HFFc6 (cell line): Measurements from ENCODE around the gene EIF4G3. TPM values are rescaled to one million over a fixed set of nuclear protein-coding genes. Genes with fewer than 3 reads are reported as not detected.

Experiments
- DNase-seq: peaks from one replicate; pipeline ENCODE4 v3.0.0-alpha.2; 2018
- H3K27ac Mint-ChIP-seq: 2 replicates; pipeline ENCODE4 v1.8.0; 2020; ENCODE audit warnings: mild to moderate bottlenecking, mixed read lengths
- H3K27me3 Mint-ChIP-seq: 2 replicates; pipeline ENCODE4 v1.8.0; 2021; ENCODE audit warnings: mild to moderate bottlenecking, moderate library complexity, mixed read lengths; ENCODE audit not compliant: insufficient read depth
- H3K36me3 Mint-ChIP-seq: 2 replicates; pipeline ENCODE4 v1.8.0; 2021; ENCODE audit warnings: low read depth, mixed read lengths
- H3K4me1 Mint-ChIP-seq: 2 replicates; pipeline ENCODE4 v1.8.0; 2020; ENCODE audit warnings: low read depth, mixed read lengths
- H3K4me3 Mint-ChIP-seq: 2 replicates; pipeline ENCODE4 v1.8.0; 2020; ENCODE audit warnings: mild to moderate bottlenecking, moderate library complexity, mixed read lengths
- H3K9me3 Mint-ChIP-seq: 2 replicates; pipeline ENCODE4 v1.8.0; 2020; ENCODE audit warnings: mild to moderate bottlenecking, mixed read lengths
- total RNA-seq, 6 experiments: library from RNA; stranded (reverse); fragmentation: NEBNext Ultra II Directional; extraction: Animal tissue kit (Norgen Biotek cat#: 25700); gene quantifications; 2 replicates in 1 of 6; 3 replicates in 5 of 6; pipeline ENCODE4 v1.2.3, GENCODE V29; 2021
- TF ChIP-seq, protein P1 (sequence below): fragments of 200-600 bp; sonication (generic); IDR thresholded peaks from 2 replicates; pipeline ENCODE4 v1.5.0; 2021; ENCODE audit warnings: antibody characterized with exemption, mild to moderate bottlenecking

EIF4G3 gene
- total RNA-seq, 6 experiments from 2014 or later = 79.5 to 88.6 (median 82.0) TPM

DNA sequence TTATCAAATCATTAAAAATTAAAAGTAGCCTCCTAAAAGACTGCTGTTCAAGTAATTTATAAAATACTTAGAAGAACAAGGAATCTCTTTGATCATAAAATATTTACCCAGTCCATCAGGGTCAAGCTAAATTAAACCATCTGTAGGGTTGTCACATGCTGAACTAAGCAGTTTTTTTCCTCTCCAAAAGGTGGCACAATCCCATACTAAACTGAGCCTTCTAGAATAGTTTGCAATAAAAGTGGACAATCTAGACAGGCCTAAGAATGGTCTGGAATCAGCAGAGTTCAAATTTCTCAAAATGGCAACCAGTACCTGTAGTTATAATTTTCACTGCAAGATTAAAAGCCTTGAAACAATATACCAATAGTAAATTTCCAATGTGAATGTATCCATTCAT is 194.8 kb downstream of the EIF4G3 start:
- H3K27ac Mint-ChIP-seq = peak overlapping the region; percentile 34
- no peaks in the 10 kb centered on the region for H3K9me3 Mint-ChIP-seq
- peaks cover 2% of the 10 kb centered on the region; the same call in 1 of the 2 replicates for H3K27me3 Mint-ChIP-seq
- DNase-seq = peak; percentile 16
- peak overlapping the region; percentile 6; the same call in 1 of the 2 replicates for H3K4me3 Mint-ChIP-seq
- H3K36me3 Mint-ChIP-seq = peaks cover 11% of the 10 kb centered on the region; the same call in 1 of the 2 replicates
- TF ChIP-seq, protein P1, sequence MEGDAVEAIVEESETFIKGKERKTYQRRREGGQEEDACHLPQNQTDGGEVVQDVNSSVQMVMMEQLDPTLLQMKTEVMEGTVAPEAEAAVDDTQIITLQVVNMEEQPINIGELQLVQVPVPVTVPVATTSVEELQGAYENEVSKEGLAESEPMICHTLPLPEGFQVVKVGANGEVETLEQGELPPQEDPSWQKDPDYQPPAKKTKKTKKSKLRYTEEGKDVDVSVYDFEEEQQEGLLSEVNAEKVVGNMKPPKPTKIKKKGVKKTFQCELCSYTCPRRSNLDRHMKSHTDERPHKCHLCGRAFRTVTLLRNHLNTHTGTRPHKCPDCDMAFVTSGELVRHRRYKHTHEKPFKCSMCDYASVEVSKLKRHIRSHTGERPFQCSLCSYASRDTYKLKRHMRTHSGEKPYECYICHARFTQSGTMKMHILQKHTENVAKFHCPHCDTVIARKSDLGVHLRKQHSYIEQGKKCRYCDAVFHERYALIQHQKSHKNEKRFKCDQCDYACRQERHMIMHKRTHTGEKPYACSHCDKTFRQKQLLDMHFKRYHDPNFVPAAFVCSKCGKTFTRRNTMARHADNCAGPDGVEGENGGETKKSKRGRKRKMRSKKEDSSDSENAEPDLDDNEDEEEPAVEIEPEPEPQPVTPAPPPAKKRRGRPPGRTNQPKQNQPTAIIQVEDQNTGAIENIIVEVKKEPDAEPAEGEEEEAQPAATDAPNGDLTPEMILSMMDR = peak; percentile 56
- peaks cover 59% of the 10 kb centered on the region for H3K4me1 Mint-ChIP-seq

DNA sequence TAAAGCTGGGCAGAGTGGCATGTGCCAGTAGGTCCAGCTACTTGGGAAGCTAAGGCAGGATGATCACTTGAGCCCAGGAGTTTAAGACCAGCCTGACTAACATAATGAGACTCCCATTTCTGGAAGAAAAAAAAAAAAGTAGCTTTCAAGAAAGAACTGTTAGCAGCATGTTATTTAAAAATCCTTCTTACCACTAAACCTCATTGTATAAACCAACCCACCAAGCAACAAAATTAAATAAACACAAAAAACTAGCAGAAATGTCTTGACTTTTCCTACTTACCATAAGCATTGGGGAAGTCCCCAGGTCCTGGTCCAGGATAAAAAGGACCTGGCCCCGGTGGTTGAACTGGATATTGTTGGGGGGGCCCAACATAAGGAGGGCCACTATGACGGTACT is 196.6 kb downstream of the EIF4G3 start:
- no peak for DNase-seq
- H3K36me3 Mint-ChIP-seq = peaks cover 10% of the 10 kb centered on the region; the same call in 1 of the 2 replicates
- H3K4me3 Mint-ChIP-seq = no peak overlapping the region
- TF ChIP-seq, protein P1 = no peak
- no peaks in the 10 kb centered on the region; the same call in 1 of the 2 replicates for H3K27me3 Mint-ChIP-seq
- no peaks in the 10 kb centered on the region for H3K9me3 Mint-ChIP-seq
- H3K4me1 Mint-ChIP-seq = peaks cover 58% of the 10 kb centered on the region
- 0 out of 2 replicates have a peak overlapping the region, but pooled peaks have one; percentile 29 for H3K27ac Mint-ChIP-seq

GRCh38 chr1:20978413-20978812 is 198.3 kb downstream of the EIF4G3 start:
- peak; percentile 68 for DNase-seq
- peaks cover 66% of the 10 kb centered on the region for H3K4me1 Mint-ChIP-seq

DNA sequence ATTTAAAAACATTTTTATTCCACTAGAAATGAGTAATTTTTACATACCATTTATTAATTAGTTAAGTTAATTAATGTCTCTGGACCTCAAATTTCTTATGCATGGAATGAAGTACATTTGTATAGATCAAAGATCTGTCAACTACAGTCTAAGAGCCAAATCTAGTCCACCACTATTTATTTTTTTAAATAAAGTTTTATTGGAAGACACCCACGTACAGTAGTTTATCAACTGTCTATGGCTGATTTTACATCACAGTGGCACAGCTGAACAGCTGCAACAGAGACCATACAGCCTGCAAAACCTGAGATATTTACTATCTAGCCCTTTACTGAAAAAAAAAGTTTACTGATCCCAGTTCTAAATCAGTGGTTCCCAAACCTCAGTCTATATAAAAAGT is 201.0 kb downstream of the EIF4G3 start:
- TF ChIP-seq, protein P1 = no peak
- no peak for DNase-seq
- Mint-ChIP-seq H3K4me1 (peaks cover 52% of the 10 kb centered on the region), H3K4me3 (no peak overlapping the region), H3K36me3 (peaks cover 17% of the 10 kb centered on the region), H3K27ac (no peak overlapping the region), H3K9me3 (no peaks in the 10 kb centered on the region), H3K27me3 (no peaks in the 10 kb centered on the region)

More at GRCh38 chr1:20978413-20978812, 198.3 kb downstream of the EIF4G3 start:
- no peaks in the 10 kb centered on the region for H3K9me3 Mint-ChIP-seq
- TF ChIP-seq, protein P1 = no peak
- no peaks in the 10 kb centered on the region; the same call in 1 of the 2 replicates for H3K27me3 Mint-ChIP-seq
- H3K27ac Mint-ChIP-seq = no peak overlapping the region
- H3K36me3 Mint-ChIP-seq = peaks cover 6% of the 10 kb centered on the region; the same call in 1 of the 2 replicates
- no peak overlapping the region for H3K4me3 Mint-ChIP-seq

DNA sequence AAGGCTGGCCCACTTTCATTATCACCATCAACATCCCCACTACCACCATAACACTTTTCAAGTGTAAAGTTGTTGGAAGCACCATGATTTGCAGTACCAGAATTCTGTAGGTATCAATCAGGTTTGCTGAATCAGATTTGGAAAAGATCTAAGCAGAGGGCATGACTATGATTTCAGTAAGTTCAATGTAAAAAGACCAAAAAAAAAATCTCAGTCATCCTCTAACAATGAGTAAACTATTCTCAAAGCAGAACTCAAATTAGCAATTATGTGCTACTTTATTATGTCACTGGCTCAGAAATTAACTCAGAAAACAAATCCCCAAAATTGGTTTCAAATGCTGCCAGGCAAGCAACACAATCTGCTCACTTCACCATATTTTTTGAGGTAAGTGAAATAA is 201.7 kb downstream of the EIF4G3 start:
- Mint-ChIP-seq H3K27ac (peak overlapping the region; percentile 22; the same call in 1 of the 2 replicates), H3K9me3 (no peaks in the 10 kb centered on the region), H3K36me3 (peaks cover 11% of the 10 kb centered on the region), H3K4me3 (peak overlapping the region; percentile 68), H3K4me1 (peaks cover 48% of the 10 kb centered on the region), H3K27me3 (no peaks in the 10 kb centered on the region)
- DNase-seq = no peak
- TF ChIP-seq, protein P1 = no peak
